HepG2 (cell line): ENCODE results near the gene NRSN2. TPM values are rescaled to one million over a fixed set of nuclear protein-coding genes. Genes with fewer than 3 reads are reported as not detected.

Experiments used
- CHCHD3 ChIP-seq: sonication (generic); formaldehyde crosslinking; IDR thresholded peaks from 2 replicates; pipeline ENCODE4 v1.8.0; 2022; ENCODE audit warnings: mild to moderate bottlenecking, missing genetic modification reagents, moderate library complexity
- DNMT1 ChIP-seq: sonication (generic); formaldehyde crosslinking; IDR thresholded peaks from 2 replicates; pipeline ENCODE4 v1.5.1; 2020; ENCODE audit warnings: mild to moderate bottlenecking, missing genetic modification reagents
- ETV5 ChIP-seq: IDR thresholded peaks from 2 replicates; pipeline ENCODE4 v1.6.1; 2018; ENCODE audit warnings: missing biosample characterization, missing genetic modification reagents, inconsistent platforms, borderline replicate concordance
- MBD4 ChIP-seq: IDR thresholded peaks from 2 replicates; pipeline ENCODE4 v1.6.1; 2012; ENCODE audit warnings: low read length, inconsistent platforms, borderline replicate concordance
- MED1 ChIP-seq: sonication (generic); formaldehyde crosslinking; IDR thresholded peaks from 2 replicates; pipeline ENCODE4 v1.4.0; 2020; ENCODE audit warnings: missing genetic modification reagents
- MYC ChIP-seq: sonication (generic); formaldehyde crosslinking; IDR thresholded peaks from 2 replicates; pipeline ENCODE4 v1.9.0; 2021; ENCODE audit warnings: missing genetic modification reagents, borderline replicate concordance
- RFX1 ChIP-seq: fragments of 450-650 bp; IDR thresholded peaks from 2 replicates; pipeline ENCODE4 v1.6.1; 2017
- SMARCC2 ChIP-seq: fragments of 450-650 bp; IDR thresholded peaks from 2 replicates; pipeline ENCODE4 v1.6.1; 2017; ENCODE audit warnings: antibody characterized with exemption, mild to moderate bottlenecking
- SMC3 ChIP-seq: IDR thresholded peaks from 2 replicates; pipeline ENCODE4 v1.6.1; 2011; ENCODE audit warnings: low read length, improper control_type of control experiment
- SNRNP70 ChIP-seq: fragments of 200-400 bp; formaldehyde crosslinking; IDR thresholded peaks from 2 replicates; pipeline ENCODE4 v1.6.1; 2017; ENCODE audit warnings: mild to moderate bottlenecking, low read depth, low read length, moderate library complexity
- STAG1 ChIP-seq: sonication (generic); formaldehyde crosslinking; IDR thresholded peaks from 2 replicates; pipeline ENCODE4 v1.4.0; 2020; ENCODE audit warnings: missing genetic modification reagents
- TOPORS ChIP-seq: sonication (generic); formaldehyde crosslinking; IDR thresholded peaks from 2 replicates; pipeline ENCODE4 v1.8.0; 2023; ENCODE audit warnings: mild to moderate bottlenecking, missing genetic modification reagents
- XBP1 ChIP-seq: sonication (generic); formaldehyde crosslinking; IDR thresholded peaks from 2 replicates; pipeline ENCODE4 v1.5.0; 2020; ENCODE audit warnings: missing genetic modification reagents
- ZBTB20 ChIP-seq: sonication (generic); formaldehyde crosslinking; IDR thresholded peaks from 2 replicates; pipeline ENCODE4 v1.8.1; 2023; ENCODE audit warnings: missing genetic modification reagents, low read depth, mild to moderate bottlenecking, borderline replicate concordance
- ZBTB40 ChIP-seq, 2 experiments: fragments of 450-650 bp in 1 of 2; sonication (generic) in 1 of 2; formaldehyde crosslinking in 1 of 2; IDR thresholded peaks; 2 replicates each; pipeline versions ENCODE4 v1.6.1 to v1.8.0; 2016 to 2022; ENCODE audit warnings: antibody characterized with exemption in 1 of 2, mild to moderate bottlenecking in 1 of 2, missing genetic modification reagents in 1 of 2
- ZNF30 ChIP-seq: sonication (generic); formaldehyde crosslinking; IDR thresholded peaks from 2 replicates; pipeline ENCODE4 v1.5.0; 2020; ENCODE audit warnings: mild to moderate bottlenecking, missing genetic modification reagents
- ZNF562 ChIP-seq: sonication (generic); formaldehyde crosslinking; IDR thresholded peaks from 2 replicates; pipeline ENCODE4 v1.8.0; 2022; ENCODE audit warnings: missing genetic modification reagents, borderline replicate concordance
- ZNF572 ChIP-seq: sonication (generic); formaldehyde crosslinking; IDR thresholded peaks from 2 replicates; pipeline ENCODE4 v1.5.1; 2020; ENCODE audit warnings: mild to moderate bottlenecking, missing genetic modification reagents
- polyA plus RNA-seq, 8 experiments: library from polyadenylated mRNA; depleted of rRNA in 3 of 8; stranded (reverse) in 7 of 8; unstranded in 1 of 8; fragments of >200 nt; fragmentation: Illumina TruSeq in 4 of 8; extraction: Trizol in 4 of 8; gene quantifications; 2 replicates each; pipeline versions ENCODE4 v1.2.1 to v1.2.3, GENCODE V29; 2011 to 2016; ENCODE audit warnings: low read depth in 4 of 8, missing spikeins in 1 of 8, mixed read lengths in 1 of 8; ENCODE audit not compliant: insufficient read depth in 1 of 8
- total RNA-seq, 5 experiments: library from RNA; depleted of rRNA; stranded (reverse); fragments of >200 nt; fragmentation: Illumina TruSeq; extraction: Trizol; gene quantifications; 2 replicates each; pipeline ENCODE4 v1.2.3, GENCODE V29; 2016; ENCODE audit warnings: low read depth in 1 of 5
- TF ChIP-seq, protein P1 (sequence below): sonication (generic); formaldehyde crosslinking; conservative IDR thresholded peaks from 2 replicates; pipeline ENCODE4 v1.8.0; 2022; ENCODE audit warnings: low read depth, missing genetic modification reagents

Gene NRSN2
- total and polyA plus RNA-seq, 2 of the 13 experiments (the other 11 are each of a cell fraction or from before 2014, with no cell fraction given) = 32.3 to 49.4 TPM

DNA sequence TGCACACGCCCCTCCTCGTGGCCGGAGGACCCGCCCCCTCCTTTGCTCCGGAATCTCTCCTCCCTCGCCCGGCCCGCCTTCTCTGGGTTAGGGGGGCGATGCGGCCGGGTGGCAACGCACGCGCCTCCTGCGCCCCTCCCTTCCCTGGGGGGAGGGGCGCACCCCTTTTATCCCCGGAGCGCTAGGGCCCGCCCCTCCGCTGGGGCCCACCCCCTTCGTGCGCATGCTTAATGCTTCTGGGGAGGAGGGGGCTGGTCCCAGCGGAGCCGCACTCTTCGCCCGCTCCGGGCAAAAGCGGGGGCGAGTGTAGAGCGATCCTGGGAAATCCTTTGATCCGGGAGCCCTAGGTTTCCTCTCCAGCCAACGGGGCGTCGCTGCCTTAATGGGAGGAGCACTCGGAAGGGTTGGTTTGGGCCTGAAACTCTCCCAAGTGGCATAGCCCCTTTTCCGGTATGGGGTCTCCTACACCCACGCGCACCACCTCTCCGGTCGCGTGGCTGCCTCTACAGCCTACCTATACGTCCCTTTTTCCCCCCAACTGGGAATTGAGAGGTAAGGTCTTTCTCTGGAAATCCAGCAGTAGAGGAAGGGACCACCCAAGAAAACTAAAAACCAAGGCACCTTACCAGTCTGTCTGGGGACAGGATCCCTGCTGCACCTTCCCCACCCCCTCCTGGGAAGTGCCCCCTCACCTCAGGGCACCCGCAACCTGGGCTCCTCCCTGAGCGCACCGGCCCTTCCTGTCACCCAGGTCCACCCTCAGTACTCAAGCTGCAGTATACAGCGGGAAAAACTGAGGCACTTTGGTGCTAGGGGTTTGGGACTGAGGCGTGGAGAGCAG, 19.5 kb upstream of the NRSN2 start (continued):
- TF ChIP-seq STAG1 (no peak), MBD4 (no peak), SNRNP70 (no peak), ETV5 (CRISPR knock-in tag) (no peak; the same call in none of the 2 replicates), TOPORS (no peak), DNMT1 (CRISPR knock-in tag) (no peak), XBP1 (peak; percentile 56; the same call in 1 of the 2 replicates), SMARCC2 (no peak), MYC (CRISPR knock-in tag) (peak; percentile 87), CHCHD3 (CRISPR knock-in tag) (0 out of 2 replicates have a peak, but pooled peaks have one; percentile 69), ZBTB40 (IDR thresholded peaks at IDR 0.05) (no peak), ZBTB40 (CRISPR knock-in tag; IDR thresholded peaks at IDR 0.05) (0 out of 2 replicates have a peak, but pooled peaks have one; percentile 11), ZNF572 (peak; percentile 87; the same call in 1 of the 2 replicates), ZBTB20 (CRISPR knock-in tag) (peak; percentile 82; the same call in 1 of the 2 replicates), RFX1 (no peak; the same call in 1 of the 2 replicates), ZNF562 (no peak), SMC3 (no peak), MED1 (CRISPR knock-in tag) (peak; percentile 55; the same call in 1 of the 2 replicates), ZNF30 (CRISPR knock-in tag) (no peak)
- TF ChIP-seq, protein P1, sequence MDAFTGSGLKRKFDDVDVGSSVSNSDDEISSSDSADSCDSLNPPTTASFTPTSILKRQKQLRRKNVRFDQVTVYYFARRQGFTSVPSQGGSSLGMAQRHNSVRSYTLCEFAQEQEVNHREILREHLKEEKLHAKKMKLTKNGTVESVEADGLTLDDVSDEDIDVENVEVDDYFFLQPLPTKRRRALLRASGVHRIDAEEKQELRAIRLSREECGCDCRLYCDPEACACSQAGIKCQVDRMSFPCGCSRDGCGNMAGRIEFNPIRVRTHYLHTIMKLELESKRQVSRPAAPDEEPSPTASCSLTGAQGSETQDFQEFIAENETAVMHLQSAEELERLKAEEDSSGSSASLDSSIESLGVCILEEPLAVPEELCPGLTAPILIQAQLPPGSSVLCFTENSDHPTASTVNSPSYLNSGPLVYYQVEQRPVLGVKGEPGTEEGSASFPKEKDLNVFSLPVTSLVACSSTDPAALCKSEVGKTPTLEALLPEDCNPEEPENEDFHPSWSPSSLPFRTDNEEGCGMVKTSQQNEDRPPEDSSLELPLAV (CRISPR knock-in tag) = no peak
